K562 (cell line): ENCODE measurements around the gene CMSS1. TPM values are rescaled to one million over a fixed set of nuclear protein-coding genes. Genes with fewer than 3 reads are reported as not detected.

Experiments
- ATAC-seq: fragments of 200-7000 bp; cut with Tn5 transposase; 3 replicates; pipeline ENCODE4 v1.9.1; 2020; ENCODE audit warnings: moderate library complexity
- BruUV-seq: library from RNA; stranded (reverse); fragments of 400-500 nt; replicated peaks from 2 replicates; lab custom pipeline; 2021; lab: Mats Ljungman, UMichigan
- CTCF ChIA-PET: fragments of 300-600 bp; formaldehyde crosslinking; extraction: SDS; loops from one replicate; lab custom pipeline; 2021; ENCODE audit warnings: low intra/inter-chr PET ratio; lab: Yijun Ruan, JAX
- POLR2A ChIA-PET: fragments of 300-600, 350-650 bp; sonication (Branson Sonifier 250); formaldehyde crosslinking; extraction: SDS; loops from one replicate; lab custom pipeline; 2021; ENCODE audit warnings: antibody characterized with exemption, inconsistent platforms; lab: Yijun Ruan, JAX
- DNase-seq, 4 experiments: peaks; one replicate each; pipeline versions ENCODE4 v3.0.0 to v3.0.0-alpha.2; 2011 to 2018; ENCODE audit warnings: low spot score in 3 of 4, mixed read lengths in 3 of 4; ENCODE audit errors: extremely low read depth in 1 of 4
- FAIRE-seq: peaks from 2 replicates; lab custom pipeline; 2011; peaks lifted over from hg19 to GRCh38; lab: Jason Lieb, UNC
- H2AFZ ChIP-seq: 2 replicates; pipeline ENCODE4 v1.6.0; 2011; ENCODE audit warnings: low read depth, low read length, control low read depth, inconsistent platforms
- H3K27ac ChIP-seq: fragments of 200-600 bp; 3 replicates; pipeline ENCODE4 v1.8.0; 2011; ENCODE audit warnings: low read depth, mild to moderate bottlenecking, control low read depth, inconsistent platforms, low read length, moderate library complexity, mixed read lengths; ENCODE audit errors: extremely low read depth
- H3K27me3 ChIP-seq, 2 experiments: fragments of 300-600 bp in 1 of 2; 2 replicates in 1 of 2; 3 replicates in 1 of 2; pipeline versions ENCODE4 v1.6.0 to v1.8.0; 2011; ENCODE audit warnings: inconsistent platforms in 2 of 2, low read length in 2 of 2, mild to moderate bottlenecking in 1 of 2, mixed read lengths in 1 of 2, moderate library complexity in 1 of 2; ENCODE audit not compliant: control insufficient read depth in 2 of 2, insufficient read depth in 2 of 2
- H3K36me3 ChIP-seq: fragments of 300-600 bp; 3 replicates; pipeline ENCODE4 v1.8.0; 2011; ENCODE audit warnings: mild to moderate bottlenecking, low read length, inconsistent platforms; ENCODE audit not compliant: control insufficient read depth, insufficient read depth
- H3K4me1 ChIP-seq, 2 experiments: fragments of 200-600 bp in 1 of 2; replicated peaks in 1 of 2; 2 replicates in 1 of 2; 3 replicates in 1 of 2; pipeline versions ENCODE4 v1.5.1 to v1.8.0; 2011; ENCODE audit warnings: inconsistent platforms in 2 of 2, low read length in 2 of 2, mild to moderate bottlenecking in 1 of 2, mixed read lengths in 1 of 2, moderate library complexity in 1 of 2; ENCODE audit not compliant: control insufficient read depth in 2 of 2, insufficient read depth in 2 of 2
- H3K4me2 ChIP-seq: 2 replicates; pipeline ENCODE4 v1.6.1; 2011; ENCODE audit warnings: low read length, control low read depth, inconsistent platforms, mixed read lengths; ENCODE audit not compliant: insufficient read depth
- H3K4me3 ChIP-seq: fragments of 200-600 bp; sonication (generic), shearing (Covaris generic); 2 replicates; pipeline ENCODE4 v1.5.1; 2016; ENCODE audit warnings: control low read depth, inconsistent platforms
- H3K79me2 ChIP-seq: fragments of 200-600 bp; 3 replicates; pipeline ENCODE4 v1.8.0; 2011; ENCODE audit warnings: low read length, inconsistent platforms; ENCODE audit not compliant: control insufficient read depth, insufficient read depth
- H3K9ac ChIP-seq, 2 experiments: 2 replicates each; pipeline versions ENCODE4 v1.6.0 to v1.6.1; 2011; ENCODE audit warnings: low read depth in 2 of 2, low read length in 2 of 2, control low read depth in 1 of 2, inconsistent platforms in 1 of 2, mild to moderate bottlenecking in 1 of 2, mixed read lengths in 1 of 2; ENCODE audit not compliant: insufficient read depth in 1 of 2
- H3K9me1 ChIP-seq: one replicate; pipeline ENCODE4 v1.6.0; 2011; ENCODE audit warnings: inconsistent platforms, mild to moderate bottlenecking, low read length, moderate library complexity; ENCODE audit not compliant: control insufficient read depth, insufficient read depth
- H3K9me3 ChIP-seq: replicated peaks from 2 replicates; pipeline ENCODE4 v1.5.1; 2011; ENCODE audit warnings: low read depth, low read length, inconsistent platforms; ENCODE audit not compliant: control insufficient read depth, insufficient read depth
- H4K20me1 ChIP-seq: replicated peaks from 2 replicates; pipeline ENCODE4 v1.6.1; 2011; ENCODE audit warnings: low read length, inconsistent platforms, mixed read lengths; ENCODE audit not compliant: control insufficient read depth, insufficient read depth
- FOXK1 ChIP-seq: sonication (generic); formaldehyde crosslinking; IDR thresholded peaks from 2 replicates; pipeline ENCODE4 v1.8.0; 2022; ENCODE audit warnings: missing genetic modification reagents, mild to moderate bottlenecking, borderline replicate concordance
- HSF4 ChIP-seq: fragments of 250-450 bp; sonication (Bioruptor Pico); IDR thresholded peaks from 2 replicates; pipeline ENCODE4 v2.1.2; 2022; ENCODE audit warnings: mild to moderate bottlenecking, moderate library complexity, borderline replicate concordance
- LCOR ChIP-seq: sonication (generic); formaldehyde crosslinking; IDR thresholded peaks from 2 replicates; pipeline ENCODE4 v1.8.0; 2022; ENCODE audit warnings: mild to moderate bottlenecking, missing genetic modification reagents
- MEF2D ChIP-seq: conservative IDR thresholded peaks from 2 replicates; pipeline ENCODE4 v1.6.1; 2016; ENCODE audit warnings: low read depth, missing genetic modification characterization, missing compliant biosample characterization
- NBN ChIP-seq: fragments of 450-650 bp; IDR thresholded peaks from 2 replicates; pipeline ENCODE4 v1.6.1; 2016; ENCODE audit warnings: low read depth, mild to moderate bottlenecking
- NCOR1 ChIP-seq: fragments of 450-650 bp; IDR thresholded peaks from 2 replicates; pipeline ENCODE4 v1.6.1; 2016; ENCODE audit warnings: mild to moderate bottlenecking, moderate library complexity
- NFYB ChIP-seq: IDR thresholded peaks from 2 replicates; pipeline ENCODE4 v1.6.1; 2011; ENCODE audit warnings: mild to moderate bottlenecking, moderate library complexity; ENCODE audit not compliant: insufficient read length; ENCODE audit errors: extremely low read depth
- THAP7 ChIP-seq: fragments of 250-450 bp; sonication (Bioruptor Pico); IDR thresholded peaks from 2 replicates; pipeline ENCODE4 v1.5.0; 2021
- TOE1 ChIP-seq, 2 experiments: fragments of 450-650 bp in 1 of 2; sonication (generic) in 1 of 2; formaldehyde crosslinking in 1 of 2; IDR thresholded peaks; 2 replicates each; pipeline versions ENCODE4 v1.7.1 to v1.8.0; 2016 to 2022; ENCODE audit warnings: borderline replicate concordance in 2 of 2, mild to moderate bottlenecking in 2 of 2, antibody characterized with exemption in 1 of 2, inconsistent platforms in 1 of 2, low read depth in 1 of 2, missing genetic modification reagents in 1 of 2, moderate library complexity in 1 of 2
- ZBTB26 ChIP-seq: fragments of 450-650 bp; formaldehyde crosslinking; IDR thresholded peaks from 2 replicates; pipeline ENCODE4 v1.4.0; 2022; ENCODE audit warnings: missing genetic modification characterization
- ZNF124 ChIP-seq: sonication (generic); formaldehyde crosslinking; IDR thresholded peaks from 2 replicates; pipeline ENCODE4 v1.8.1; 2022; ENCODE audit warnings: missing genetic modification reagents
- ZNF311 ChIP-seq: fragments of 250-450 bp; sonication (Bioruptor Pico); IDR thresholded peaks from 2 replicates; pipeline ENCODE4 v1.4.0; 2020; ENCODE audit warnings: mild to moderate bottlenecking, moderate library complexity
- ZNF316 ChIP-seq: fragments of 450-650 bp; IDR thresholded peaks from 2 replicates; pipeline ENCODE4 v1.6.1; 2016
- ZNF778 ChIP-seq: fragments of 450-650 bp; formaldehyde crosslinking; IDR thresholded peaks from 2 replicates; pipeline ENCODE4 v1.4.0; 2020; ENCODE audit warnings: mild to moderate bottlenecking, moderate library complexity
- ZSCAN29 ChIP-seq: fragments of 450-650 bp; IDR thresholded peaks from 2 replicates; pipeline ENCODE4 v1.6.1; 2017
- WGBS: fragments of 100-300 bp; shearing (Covaris generic); methylation state at CpG from one replicate; pipeline ENCODE4 v1.1.6; 2016; ENCODE audit warnings: low coverage, mixed read lengths; ENCODE audit not compliant: insufficient coverage; ENCODE audit errors: missing lambda C conversion rate; 5-methylcytosine and 5-hydroxymethylcytosine counted together
- in situ Hi-C: fragments of 300-500 bp; cut with MboI; formaldehyde crosslinking; loops from 4 replicates; pipeline ENCODE4 v1.15.0; 2018; ENCODE audit warnings: inconsistent platforms, mixed read lengths
- intact Hi-C: fragments of 100-400 bp; cut with micrococcal nuclease; formaldehyde crosslinking; loops from 2 replicates; pipeline ENCODE4 v1.14.2; 2022
- polyA plus RNA-seq, 8 experiments: library from polyadenylated mRNA; depleted of rRNA in 4 of 8; stranded (reverse) in 5 of 8; unstranded in 3 of 8; fragments of >200 nt; fragmentation: Nextera tagmentation in 2 of 8; fragmentation: Illumina TruSeq in 1 of 8; extraction: Ambion mirVana in 2 of 8; extraction: Trizol in 1 of 8; gene quantifications; 2 replicates each; pipeline versions ENCODE4 v1.2.1 to v1.2.3, GENCODE V29; 2011 to 2014; ENCODE audit warnings: inconsistent platforms in 1 of 8, missing spikeins in 1 of 8
- total RNA-seq, 7 experiments: library from RNA; depleted of rRNA in 6 of 7; stranded (reverse); fragments of >200 nt in 6 of 7; fragmentation: Illumina TruSeq in 2 of 7; extraction: Trizol in 2 of 7; gene quantifications; 2 replicates each; pipeline versions ENCODE4 v1.2.1 to v1.2.3, GENCODE V29; 2011 to 2021; ENCODE audit warnings: low replicate concordance in 1 of 7
- TF ChIP-seq, protein P1 (sequence below): fragments of 250-450 bp; sonication (Bioruptor Pico); IDR thresholded peaks from 2 replicates; pipeline ENCODE4 v1.8.0; 2022; ENCODE audit warnings: inconsistent platforms
- TF ChIP-seq, protein P2 (sequence below), 3 experiments: IDR thresholded peaks in 2 of 3; conservative IDR thresholded peaks in 1 of 3; 2 replicates each; pipeline ENCODE4 v1.5.1; 2011 to 2012; ENCODE audit warnings: low read length in 3 of 3, mild to moderate bottlenecking in 3 of 3, control low read depth in 2 of 3, improper control_type of control experiment in 1 of 3, inconsistent platforms in 1 of 3, low read depth in 1 of 3, mixed read lengths in 1 of 3, moderate library complexity in 1 of 3; ENCODE audit not compliant: insufficient read depth in 2 of 3

The CMSS1 gene
- total and polyA plus RNA-seq, 9 of the 15 experiments (the other 6 are each of a cell fraction or from before 2014, with no cell fraction given): 46.9 to 109 (median 72.3) TPM

DNA sequence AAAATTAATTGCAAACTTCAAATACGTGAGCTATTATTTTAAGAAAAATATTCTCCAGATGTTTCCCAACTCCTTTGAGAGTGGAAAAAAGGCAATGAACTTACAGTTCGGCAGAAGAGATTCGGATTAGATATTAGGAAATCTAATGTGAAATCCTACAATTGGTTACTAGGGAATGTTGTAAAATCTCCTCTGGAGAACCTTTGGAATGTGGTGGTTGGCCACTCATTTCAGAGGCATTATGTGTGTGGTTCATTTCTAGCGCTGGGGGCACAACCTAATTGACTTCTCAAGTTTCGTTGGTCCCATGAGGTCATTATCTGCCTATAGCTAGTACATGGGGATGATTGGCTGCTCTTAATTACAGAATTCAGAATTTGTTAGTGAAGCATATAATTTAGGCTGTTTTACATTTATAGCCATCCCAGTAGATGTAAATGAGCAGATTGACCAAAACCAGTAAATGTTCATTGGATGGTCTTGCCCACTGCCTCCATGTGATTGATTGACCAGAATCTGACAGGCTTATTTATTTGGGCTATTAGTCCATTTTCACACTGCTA lies 34.6 kb upstream of the CMSS1 start:
- ChIA-PET POLR2A (no interaction called here), CTCF (no interaction called here)
- Histone ChIP-seq H2AFZ (no peak overlapping the region), H3K9me1 (no peaks in the 10 kb centered on the region), H3K79me2 (no peaks in the 10 kb centered on the region), H3K4me2 (no peak overlapping the region), H3K4me1 (no peaks in the 10 kb centered on the region), H3K27me3 (no peaks in the 10 kb centered on the region), H3K36me3 (no peaks in the 10 kb centered on the region), H3K4me3 (no peak overlapping the region), H4K20me1 (no peaks in the 10 kb centered on the region), H3K27ac (no peak overlapping the region), H3K9ac (no peak overlapping the region), H3K9me3 (no peaks in the 10 kb centered on the region)
- no peak for FAIRE-seq
- BruUV-seq: no TSS peak
- no peak for ATAC-seq
- WGBS: 6% methylated on average over 5 of the region's 5 CpGs
- intact Hi-C loops (loop anchor here (10.0 kb wide), 1 partner anchor 278 kb away; no protein-coding TSS in a partner anchor), in situ Hi-C loops (no loop called here)
- DNase-seq: no peak
- TF ChIP-seq ZNF124 (CRISPR knock-in tag) (no peak), FOXK1 (CRISPR knock-in tag) (no peak), NCOR1 (no peak), ZSCAN29 (no peak), LCOR (no peak), THAP7 (CRISPR knock-in tag) (no peak), MEF2D (no peak), NFYB (no peak), HSF4 (CRISPR knock-in tag) (no peak), ZNF778 (CRISPR knock-in tag) (no peak), ZNF311 (CRISPR knock-in tag) (no peak), TOE1 (IDR thresholded peaks at IDR 0.05; ENCODE audit: borderline replicate concordance) (no peak), TOE1 (CRISPR knock-in tag; IDR thresholded peaks at IDR 0.05; ENCODE audit: borderline replicate concordance, low read depth) (no peak), ZBTB26 (CRISPR knock-in tag) (no peak), NBN (no peak), ZNF316 (no peak)
- TF ChIP-seq, protein P1, sequence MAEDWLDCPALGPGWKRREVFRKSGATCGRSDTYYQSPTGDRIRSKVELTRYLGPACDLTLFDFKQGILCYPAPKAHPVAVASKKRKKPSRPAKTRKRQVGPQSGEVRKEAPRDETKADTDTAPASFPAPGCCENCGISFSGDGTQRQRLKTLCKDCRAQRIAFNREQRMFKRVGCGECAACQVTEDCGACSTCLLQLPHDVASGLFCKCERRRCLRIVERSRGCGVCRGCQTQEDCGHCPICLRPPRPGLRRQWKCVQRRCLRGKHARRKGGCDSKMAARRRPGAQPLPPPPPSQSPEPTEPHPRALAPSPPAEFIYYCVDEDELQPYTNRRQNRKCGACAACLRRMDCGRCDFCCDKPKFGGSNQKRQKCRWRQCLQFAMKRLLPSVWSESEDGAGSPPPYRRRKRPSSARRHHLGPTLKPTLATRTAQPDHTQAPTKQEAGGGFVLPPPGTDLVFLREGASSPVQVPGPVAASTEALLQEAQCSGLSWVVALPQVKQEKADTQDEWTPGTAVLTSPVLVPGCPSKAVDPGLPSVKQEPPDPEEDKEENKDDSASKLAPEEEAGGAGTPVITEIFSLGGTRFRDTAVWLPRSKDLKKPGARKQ (CRISPR knock-in tag): no peak
- TF ChIP-seq, protein P2, sequence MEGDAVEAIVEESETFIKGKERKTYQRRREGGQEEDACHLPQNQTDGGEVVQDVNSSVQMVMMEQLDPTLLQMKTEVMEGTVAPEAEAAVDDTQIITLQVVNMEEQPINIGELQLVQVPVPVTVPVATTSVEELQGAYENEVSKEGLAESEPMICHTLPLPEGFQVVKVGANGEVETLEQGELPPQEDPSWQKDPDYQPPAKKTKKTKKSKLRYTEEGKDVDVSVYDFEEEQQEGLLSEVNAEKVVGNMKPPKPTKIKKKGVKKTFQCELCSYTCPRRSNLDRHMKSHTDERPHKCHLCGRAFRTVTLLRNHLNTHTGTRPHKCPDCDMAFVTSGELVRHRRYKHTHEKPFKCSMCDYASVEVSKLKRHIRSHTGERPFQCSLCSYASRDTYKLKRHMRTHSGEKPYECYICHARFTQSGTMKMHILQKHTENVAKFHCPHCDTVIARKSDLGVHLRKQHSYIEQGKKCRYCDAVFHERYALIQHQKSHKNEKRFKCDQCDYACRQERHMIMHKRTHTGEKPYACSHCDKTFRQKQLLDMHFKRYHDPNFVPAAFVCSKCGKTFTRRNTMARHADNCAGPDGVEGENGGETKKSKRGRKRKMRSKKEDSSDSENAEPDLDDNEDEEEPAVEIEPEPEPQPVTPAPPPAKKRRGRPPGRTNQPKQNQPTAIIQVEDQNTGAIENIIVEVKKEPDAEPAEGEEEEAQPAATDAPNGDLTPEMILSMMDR (IDR thresholded peaks at IDR 0.05 in 2 of 3, conservative IDR thresholded peaks at IDR 0.05 in 1 of 3; ENCODE audit: insufficient read depth in 2 of 3, low read depth in 1 of 3, low read length in 3 of 3): no peak
